ENCODE measurements around the gene PTPN3.

- TF ChIP-seq EP300 (IDR thresholded peaks at IDR 0.05; ENCODE audit: borderline replicate concordance) (no peak), YY1 (IDR thresholded peaks at IDR 0.05; ENCODE audit: low read depth) (no peak), CREB1 (IDR thresholded peaks at IDR 0.05; ENCODE audit: low read depth) (no peak), MAX (IDR thresholded peaks at IDR 0.05) (no peak), ZBTB7A (IDR thresholded peaks at IDR 0.05; ENCODE audit: low read depth) (no peak), RAD21 (IDR thresholded peaks at IDR 0.05; ENCODE audit: low read depth) (no peak), CEBPB (IDR thresholded peaks at IDR 0.05) (no peak)
These were observed 37.5 kb downstream of the PTPN3 start for GRCh38 chr9:109460576-109460975.
